Progenitor cell of endocrine pancreas (in vitro differentiated cells): ENCODE results near the gene USP31. TPM values are rescaled to one million over a fixed set of nuclear protein-coding genes. Genes with fewer than 3 reads are reported as not detected.
A peak's percentile ranks its signal among the peaks of the same experiment; 100 is the strongest.

Source experiments
- DNase-seq: peaks from one replicate; pipeline ENCODE4 v3.0.0; 2021; ENCODE audit warnings: low spot score; ENCODE audit not compliant: unreplicated experiment
- H3K27ac Mint-ChIP-seq: 2 replicates; pipeline ENCODE4 v1.8.0; 2021; ENCODE audit warnings: mild to moderate bottlenecking, moderate library complexity, mixed read lengths
- H3K27me3 Mint-ChIP-seq: 2 replicates; pipeline ENCODE4 v1.8.0; 2021; ENCODE audit warnings: mixed read lengths
- H3K36me3 Mint-ChIP-seq: 2 replicates; pipeline ENCODE4 v1.8.0; 2022; ENCODE audit warnings: mixed read lengths; ENCODE audit not compliant: insufficient read depth
- H3K4me1 Mint-ChIP-seq: 2 replicates; pipeline ENCODE4 v1.8.0; 2021; ENCODE audit warnings: low read depth, mixed read lengths
- H3K4me3 Mint-ChIP-seq: 2 replicates; pipeline ENCODE4 v1.8.0; 2021; ENCODE audit warnings: low read depth, mild to moderate bottlenecking, moderate library complexity, mixed read lengths
- H3K9me3 Mint-ChIP-seq: 2 replicates; pipeline ENCODE4 v1.8.0; 2021; ENCODE audit warnings: low read depth, mixed read lengths
- total RNA-seq: library from RNA; stranded (reverse); gene quantifications from 2 replicates; pipeline ENCODE4 v1.2.1, GENCODE V29; 2021
- TF ChIP-seq, protein P1 (sequence below): fragments of 200-600 bp; sonication (generic); IDR thresholded peaks from one replicate; pipeline ENCODE4 v1.5.0; 2021; ENCODE audit warnings: antibody characterized with exemption, mild to moderate bottlenecking; ENCODE audit not compliant: unreplicated experiment

USP31 gene
- total RNA-seq, 1 donor from 2014 or later = 10.5 TPM

DNA sequence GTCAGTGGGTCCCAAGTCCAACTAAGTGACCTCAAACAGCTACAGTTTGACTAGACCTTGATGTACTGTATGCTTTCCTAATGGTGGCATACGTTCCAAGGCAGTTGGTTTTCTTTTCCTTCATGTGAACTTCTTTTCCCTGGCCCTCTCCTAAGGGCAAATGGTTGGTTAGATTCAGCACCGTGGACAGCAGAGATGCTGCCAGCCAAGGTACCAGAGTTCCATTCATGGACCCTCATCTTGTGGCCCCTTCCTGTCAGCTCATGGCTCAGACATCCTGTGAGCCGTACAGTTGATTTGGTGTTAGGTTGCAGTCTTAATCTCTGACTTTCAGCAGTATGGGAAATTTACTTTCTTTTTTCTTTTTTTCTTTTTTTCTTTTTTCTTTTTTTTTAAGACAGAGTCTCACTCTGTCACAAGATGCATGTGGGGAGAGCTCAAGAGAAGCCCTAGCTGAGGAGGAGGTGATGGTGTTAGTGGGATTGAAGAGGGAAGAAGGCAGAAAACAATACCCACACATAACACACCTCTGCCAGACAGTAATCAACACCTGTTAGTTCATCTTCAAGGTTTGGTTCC is 122.4 kb downstream of the USP31 start:
- no peak overlapping the region for H3K27ac Mint-ChIP-seq
- TF ChIP-seq, protein P1, sequence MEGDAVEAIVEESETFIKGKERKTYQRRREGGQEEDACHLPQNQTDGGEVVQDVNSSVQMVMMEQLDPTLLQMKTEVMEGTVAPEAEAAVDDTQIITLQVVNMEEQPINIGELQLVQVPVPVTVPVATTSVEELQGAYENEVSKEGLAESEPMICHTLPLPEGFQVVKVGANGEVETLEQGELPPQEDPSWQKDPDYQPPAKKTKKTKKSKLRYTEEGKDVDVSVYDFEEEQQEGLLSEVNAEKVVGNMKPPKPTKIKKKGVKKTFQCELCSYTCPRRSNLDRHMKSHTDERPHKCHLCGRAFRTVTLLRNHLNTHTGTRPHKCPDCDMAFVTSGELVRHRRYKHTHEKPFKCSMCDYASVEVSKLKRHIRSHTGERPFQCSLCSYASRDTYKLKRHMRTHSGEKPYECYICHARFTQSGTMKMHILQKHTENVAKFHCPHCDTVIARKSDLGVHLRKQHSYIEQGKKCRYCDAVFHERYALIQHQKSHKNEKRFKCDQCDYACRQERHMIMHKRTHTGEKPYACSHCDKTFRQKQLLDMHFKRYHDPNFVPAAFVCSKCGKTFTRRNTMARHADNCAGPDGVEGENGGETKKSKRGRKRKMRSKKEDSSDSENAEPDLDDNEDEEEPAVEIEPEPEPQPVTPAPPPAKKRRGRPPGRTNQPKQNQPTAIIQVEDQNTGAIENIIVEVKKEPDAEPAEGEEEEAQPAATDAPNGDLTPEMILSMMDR = no peak
- no peak overlapping the region for H3K4me3 Mint-ChIP-seq
- no peaks in the 10 kb centered on the region for H3K4me1 Mint-ChIP-seq
- DNase-seq = peak; percentile 56
- H3K27me3 Mint-ChIP-seq = peaks cover 23% of the 10 kb centered on the region
- H3K36me3 Mint-ChIP-seq = no peaks in the 10 kb centered on the region
- H3K9me3 Mint-ChIP-seq = no peaks in the 10 kb centered on the region

DNA sequence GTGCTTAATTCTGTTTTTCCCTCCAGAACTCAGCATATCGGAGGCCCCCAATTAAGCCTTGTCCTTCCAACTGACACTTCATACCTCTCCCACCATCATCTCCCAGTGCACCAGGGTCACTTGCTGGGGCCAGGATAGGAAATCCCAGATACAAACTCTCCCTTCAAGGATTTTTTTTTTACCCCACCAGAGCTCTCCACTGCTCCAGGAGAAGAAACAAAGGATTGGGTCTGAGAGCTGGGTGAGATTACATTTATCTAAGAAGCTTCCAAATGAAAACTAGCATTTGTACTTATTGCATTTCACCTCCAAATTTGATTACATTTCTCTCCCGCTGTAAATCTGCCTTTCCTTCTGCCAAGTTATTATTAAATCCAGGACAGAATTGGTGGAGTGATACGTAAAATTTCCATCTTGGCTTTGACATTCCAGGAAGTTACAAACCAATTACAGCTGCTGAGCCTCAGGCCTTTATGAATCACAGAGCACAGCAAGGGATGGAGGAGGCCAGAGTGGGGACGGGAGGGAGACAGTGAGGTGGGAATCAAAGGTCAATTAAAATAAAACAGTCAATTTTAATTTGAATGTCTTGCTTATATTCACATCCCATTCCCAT is 123.5 kb downstream of the USP31 start:
- Mint-ChIP-seq H3K4me1 (no peaks in the 10 kb centered on the region), H3K27me3 (peaks cover 21% of the 10 kb centered on the region), H3K36me3 (no peaks in the 10 kb centered on the region), H3K9me3 (no peaks in the 10 kb centered on the region), H3K4me3 (no peak overlapping the region), H3K27ac (no peak overlapping the region)
- TF ChIP-seq, protein P1 = no peak
- DNase-seq = no peak

DNA sequence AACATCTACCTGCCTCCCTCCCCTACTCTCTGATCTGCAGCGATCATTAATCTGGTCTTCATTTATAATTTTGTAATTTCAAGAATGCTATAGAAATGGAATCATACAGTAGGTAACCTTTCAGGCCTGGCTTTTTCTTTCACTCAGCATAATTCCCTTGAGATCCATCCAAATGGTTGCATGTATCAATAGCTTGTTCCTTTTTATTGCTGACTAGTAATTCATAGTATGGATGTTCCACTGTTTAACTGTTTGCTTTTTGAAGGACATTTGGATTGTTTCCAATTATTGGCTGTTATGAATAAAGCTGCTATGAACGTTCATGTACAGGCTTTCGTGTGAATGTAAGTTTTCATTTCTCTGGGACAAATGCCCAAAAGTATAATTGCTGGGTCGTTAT is 125.2 kb downstream of the USP31 start:
- H3K4me1 Mint-ChIP-seq = no peaks in the 10 kb centered on the region
- H3K4me3 Mint-ChIP-seq = no peak overlapping the region
- DNase-seq = no peak
- H3K9me3 Mint-ChIP-seq = no peaks in the 10 kb centered on the region
- peaks cover 10% of the 10 kb centered on the region for H3K27me3 Mint-ChIP-seq
- TF ChIP-seq, protein P1 = no peak
- H3K27ac Mint-ChIP-seq = no peak overlapping the region
- H3K36me3 Mint-ChIP-seq = no peaks in the 10 kb centered on the region

DNA sequence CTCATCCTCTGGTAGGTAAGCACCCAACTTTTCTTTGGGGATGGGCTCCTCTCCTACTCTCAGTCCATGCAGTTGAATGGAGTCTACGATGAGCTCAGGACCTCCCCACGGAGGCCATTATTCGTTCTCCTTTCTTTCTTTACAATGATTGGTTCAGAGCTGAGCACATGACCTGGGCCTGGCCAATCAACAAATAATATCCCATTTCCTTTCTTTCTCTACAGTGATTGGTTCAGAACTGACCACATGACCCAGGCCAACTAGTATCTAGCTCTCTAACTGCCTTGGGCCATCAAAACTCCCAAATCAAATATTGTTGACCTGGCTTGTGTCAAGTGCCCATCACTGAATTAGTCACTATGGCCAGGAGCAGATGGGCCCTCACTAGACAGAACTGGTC is 129.2 kb downstream of the USP31 start:
- TF ChIP-seq, protein P1 = no peak
- no peaks in the 10 kb centered on the region for H3K9me3 Mint-ChIP-seq
- H3K27me3 Mint-ChIP-seq = peaks cover 9% of the 10 kb centered on the region
- H3K36me3 Mint-ChIP-seq = no peaks in the 10 kb centered on the region
- H3K4me3 Mint-ChIP-seq = no peak overlapping the region
- H3K4me1 Mint-ChIP-seq = peaks cover 4% of the 10 kb centered on the region
- H3K27ac Mint-ChIP-seq = no peak overlapping the region
- DNase-seq = no peak

DNA sequence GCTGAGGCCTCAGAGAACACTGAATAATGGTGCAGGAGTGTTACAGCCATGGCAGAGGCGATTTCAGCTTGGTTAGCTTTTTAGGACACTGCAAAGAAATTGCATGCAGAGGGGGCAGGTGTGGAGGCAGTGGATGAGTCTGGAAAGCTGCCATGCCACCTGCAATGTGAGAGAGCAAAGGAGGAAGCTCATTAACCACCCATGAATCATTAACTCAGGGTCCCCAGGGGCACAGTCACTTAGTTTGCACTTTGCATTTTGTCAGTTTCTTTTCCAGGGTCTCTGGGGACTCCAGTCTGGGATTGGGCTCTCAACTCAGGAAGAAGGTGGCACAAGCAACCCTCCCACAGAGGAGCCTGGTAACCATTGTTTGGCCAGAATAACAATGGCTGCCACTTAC is 132.9 kb downstream of the USP31 start:
- Mint-ChIP-seq H3K9me3 (no peaks in the 10 kb centered on the region), H3K27me3 (peaks cover 8% of the 10 kb centered on the region), H3K27ac (no peak overlapping the region), H3K4me1 (peaks cover 4% of the 10 kb centered on the region), H3K4me3 (no peak overlapping the region), H3K36me3 (no peaks in the 10 kb centered on the region)
- TF ChIP-seq, protein P1 = no peak
- no peak for DNase-seq
